Thoracic aorta endothelial cell (primary cell): ENCODE results near the gene SIX6. TPM values are rescaled to one million over a fixed set of nuclear protein-coding genes. Genes with fewer than 3 reads are reported as not detected.

Experiments
- small RNA-seq: library from RNA; depleted of rRNA; stranded (forward); fragments of <200 nt; gene quantifications from one replicate; pipeline ENCODE3, GENCODE V24; 2012
- total RNA-seq: library from RNA; depleted of rRNA; stranded (reverse); fragments of >200 nt; gene quantifications from 2 replicates; pipeline ENCODE4 v1.2.3, GENCODE V29; 2012

The SIX6 gene
- not detected in 2 replicates for total RNA-seq

DNA sequence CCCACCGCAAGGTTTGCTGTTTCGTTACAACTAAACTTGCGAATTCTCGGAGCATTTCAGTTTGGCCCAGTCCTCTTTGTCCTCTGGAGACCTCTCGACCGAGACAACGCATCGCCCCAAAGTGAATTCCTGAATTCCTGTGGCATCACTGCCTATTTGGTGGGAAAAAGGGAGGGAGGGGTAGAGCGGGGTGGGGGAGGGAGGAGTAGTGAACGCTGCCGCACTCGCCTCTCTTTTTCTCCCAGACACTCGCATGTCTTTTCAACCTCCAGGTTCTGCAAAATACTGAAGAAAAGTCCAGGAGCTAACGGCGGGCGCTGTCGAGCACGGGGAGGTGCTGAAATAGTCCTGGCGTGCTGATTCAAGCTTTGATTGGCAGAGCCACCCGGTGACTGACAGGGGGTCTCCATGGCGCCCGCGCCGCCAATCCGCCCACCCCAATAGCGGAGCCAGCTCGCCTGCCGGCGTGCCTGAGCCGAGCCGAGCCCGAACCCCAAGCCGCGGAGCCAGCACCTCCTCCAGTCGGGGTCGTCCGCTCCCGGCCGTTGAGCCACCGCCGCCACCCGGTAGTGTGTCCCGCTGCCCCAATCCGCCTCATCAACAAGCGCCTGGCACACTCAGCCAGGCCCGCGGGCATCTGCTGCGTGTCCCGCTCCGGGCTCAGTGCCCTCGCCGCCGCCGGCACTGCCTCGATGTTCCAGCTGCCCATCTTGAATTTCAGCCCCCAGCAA lies at the start of gene SIX6:
Gene SIX6, plus strand, starts transcription at position 440 of the 731 bp plus-strand sequence. Its CDS starts 253 bp downstream, at position 693.

DNA sequence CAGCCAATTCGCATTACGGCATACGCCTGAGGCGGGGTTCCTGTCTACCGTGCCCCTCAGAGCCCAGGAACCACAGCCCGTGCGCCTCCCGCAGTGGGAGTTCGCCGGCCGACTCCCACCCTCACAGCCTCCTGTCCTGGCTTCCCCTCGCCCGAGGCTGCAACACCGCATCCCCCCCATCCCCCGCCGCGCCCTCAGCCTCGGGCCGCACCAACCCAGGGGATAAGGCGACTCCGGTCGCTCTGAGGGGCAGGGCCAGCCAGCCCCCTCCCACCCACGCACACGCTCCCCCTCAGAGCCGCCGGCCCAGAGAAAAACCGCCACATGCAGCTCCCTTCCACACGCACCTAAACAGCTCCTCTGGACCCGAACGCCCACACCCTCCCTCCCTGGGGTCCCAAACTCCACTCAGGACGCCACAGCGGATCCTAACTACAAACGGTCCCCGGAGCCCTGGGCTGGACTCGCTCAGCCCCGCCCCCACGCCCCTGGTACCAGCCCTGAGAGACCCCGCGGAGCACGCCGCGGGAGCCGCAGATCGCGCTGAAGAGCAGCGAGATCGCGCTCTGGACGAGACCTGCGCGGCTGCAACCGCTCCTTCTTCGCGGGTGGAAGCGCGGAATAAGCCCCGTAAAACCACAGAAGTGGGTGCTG lies 23.2 kb upstream of the SIX6 start, which contains the start of gene C14orf39:
Gene C14orf39, minus strand, starts transcription at position 466 of the 654 bp plus-strand sequence. CDS start 985 bp downstream, outside the sequence.

Small RNA genes within 50 kb of the gene (small RNA-seq; reads per million reads assigned to genes)
- gene AL049874.4: not detected

Other genes starting within 250 kb of the SIX6 start
- 0.07 TPM in 1 of 2 replicates, not detected in the other for gene C14orf39, start 23.1 kb upstream of the SIX6 start, total RNA-seq
- 0.65 and 1.2 TPM in 2 replicates for gene SIX1, start 140.3 kb downstream of the SIX6 start, total RNA-seq
- 4.2 and 4.3 TPM in 2 replicates for gene SIX4, start 215.2 kb downstream of the SIX6 start, total RNA-seq
- 91.7 and 101 TPM in 2 replicates for gene MNAT1, start 225.6 kb downstream of the SIX6 start, total RNA-seq